NCI-H2081 treated with DMSO at 0.1 percent for 48 hours (cell line): ENCODE measurements around the gene UNC119B.
"Not testable (repeated sequence)": the region's sequence is repeated elsewhere in the genome, so short reads cannot be mapped to it uniquely, and the experiment has no call there.

Experiments
- DNase-seq: peaks from one replicate; lab custom pipeline; 2025; lab: John Stamatoyannopoulos, UW

UNC119B gene

GRCh38 chr12:120719496-120720233, 9.4 kb downstream of the UNC119B start:
- DNase-seq = no peak

- DNase-seq = no peak
These were observed 10.2 kb downstream of the UNC119B start for GRCh38 chr12:120720234-120720986.

- DNase-seq = no peak
These were observed 10.9 kb downstream of the UNC119B start for GRCh38 chr12:120720987-120721801.

DNA sequence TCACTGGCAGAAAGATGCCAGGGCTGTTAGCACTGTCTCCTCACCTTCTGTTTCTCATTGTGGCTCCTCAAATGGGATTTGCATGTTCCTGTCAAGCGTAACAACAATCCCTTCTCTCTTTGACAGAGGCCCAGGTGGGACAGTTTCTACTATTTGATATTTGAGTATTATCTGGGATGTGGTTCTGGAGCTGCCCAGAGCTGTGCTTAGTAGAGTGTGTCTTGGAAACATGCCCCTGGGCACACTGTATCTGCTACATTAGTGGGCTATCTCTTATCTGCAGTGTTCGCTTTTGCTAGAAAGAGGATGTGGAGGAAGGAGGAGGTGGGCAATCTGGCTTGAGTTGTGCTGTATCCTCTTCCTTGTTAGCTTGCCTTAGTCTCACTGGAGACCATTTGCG, 11.6 kb downstream of the UNC119B start:
- DNase-seq = no peak

- DNase-seq = no peak
These were observed 12.5 kb downstream of the UNC119B start for GRCh38 chr12:120722784-120723183.

DNA sequence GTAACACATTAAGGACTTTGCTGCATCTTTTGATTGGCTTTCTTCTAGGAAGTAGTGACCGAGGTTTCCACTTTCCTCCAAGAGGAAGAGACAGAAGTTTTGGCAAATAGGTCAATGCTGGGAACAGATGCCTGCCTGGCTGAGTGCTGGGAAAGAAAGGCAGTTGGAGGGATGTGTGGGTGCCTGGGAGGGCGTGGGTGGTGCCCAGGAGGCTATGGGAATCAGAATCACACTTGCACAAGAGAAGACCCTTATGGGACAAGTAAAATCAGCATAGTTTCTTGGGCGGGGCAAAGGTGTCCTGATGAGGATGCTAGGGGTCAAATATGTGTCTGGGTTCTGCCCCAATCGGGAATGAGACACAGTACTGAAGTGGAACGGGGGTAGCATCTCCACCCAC, 14.5 kb downstream of the UNC119B start:
- no peak for DNase-seq

- DNase-seq = no peak
These were observed 14.9 kb downstream of the UNC119B start for GRCh38 chr12:120725151-120725658.

DNA sequence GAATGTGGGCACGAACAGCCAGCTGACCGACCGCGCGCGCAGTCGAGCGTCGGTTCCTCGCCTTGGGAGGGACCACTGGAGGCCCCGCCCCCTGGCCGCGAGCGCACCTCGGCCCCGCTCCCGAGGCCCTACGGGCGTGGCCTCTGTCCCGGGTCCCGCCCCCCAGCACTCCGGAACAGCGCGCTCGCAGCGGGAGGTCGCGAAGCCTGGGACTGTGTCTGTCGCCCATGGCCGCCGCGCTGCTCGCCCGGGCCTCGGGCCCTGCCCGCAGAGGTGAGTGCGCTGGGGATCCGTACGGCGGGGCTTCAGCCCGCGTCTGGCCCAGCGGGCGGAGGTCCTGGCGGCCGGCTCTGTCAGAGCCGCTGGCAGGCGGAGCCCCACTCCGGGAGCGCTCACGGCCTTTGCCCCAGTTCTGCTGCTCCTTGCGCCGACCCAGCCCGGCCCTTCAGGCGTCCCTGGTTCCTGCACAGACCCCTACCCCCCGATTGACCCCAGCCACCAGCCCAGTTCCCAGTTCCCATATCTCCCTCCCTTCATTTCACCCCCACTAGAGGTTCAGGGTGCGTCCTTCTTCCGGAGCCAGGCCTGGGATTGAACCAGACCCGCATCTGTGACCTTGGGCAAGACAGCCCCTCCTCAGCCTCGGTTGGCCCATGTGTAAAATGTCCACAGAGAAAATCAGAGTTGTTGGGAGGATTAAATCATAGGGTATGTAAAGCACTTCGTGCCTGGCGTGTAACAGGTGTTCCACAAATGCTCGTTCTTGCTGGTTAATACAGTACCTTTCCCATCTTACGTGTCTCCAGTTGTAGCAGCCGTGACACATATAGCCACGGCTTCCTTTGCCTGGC, 15.6 kb downstream of the UNC119B start, which contains the start of gene ACADS:
TSS of gene ACADS (plus strand) at position 168 of the 851 bp plus-strand sequence. CDS start at position 228, 60 bp downstream.
- DNase-seq = peak; percentile 27

GRCh38 chr12:120726510-120726793, 16.2 kb downstream of the UNC119B start:
- DNase-seq = no peak

- DNase-seq = no peak
These were observed 16.7 kb downstream of the UNC119B start for GRCh38 chr12:120726961-120727360.

GRCh38 chr12:120732198-120732597, 21.9 kb downstream of the UNC119B start:
- DNase-seq = not testable (repeated sequence)

GRCh38 chr12:120733574-120733973, 23.3 kb downstream of the UNC119B start:
- no peak for DNase-seq

GRCh38 chr12:120734210-120734609, 24.0 kb downstream of the UNC119B start:
- DNase-seq = no peak

- no peak for DNase-seq
These were observed 24.9 kb downstream of the UNC119B start for GRCh38 chr12:120735181-120735580.

DNA sequence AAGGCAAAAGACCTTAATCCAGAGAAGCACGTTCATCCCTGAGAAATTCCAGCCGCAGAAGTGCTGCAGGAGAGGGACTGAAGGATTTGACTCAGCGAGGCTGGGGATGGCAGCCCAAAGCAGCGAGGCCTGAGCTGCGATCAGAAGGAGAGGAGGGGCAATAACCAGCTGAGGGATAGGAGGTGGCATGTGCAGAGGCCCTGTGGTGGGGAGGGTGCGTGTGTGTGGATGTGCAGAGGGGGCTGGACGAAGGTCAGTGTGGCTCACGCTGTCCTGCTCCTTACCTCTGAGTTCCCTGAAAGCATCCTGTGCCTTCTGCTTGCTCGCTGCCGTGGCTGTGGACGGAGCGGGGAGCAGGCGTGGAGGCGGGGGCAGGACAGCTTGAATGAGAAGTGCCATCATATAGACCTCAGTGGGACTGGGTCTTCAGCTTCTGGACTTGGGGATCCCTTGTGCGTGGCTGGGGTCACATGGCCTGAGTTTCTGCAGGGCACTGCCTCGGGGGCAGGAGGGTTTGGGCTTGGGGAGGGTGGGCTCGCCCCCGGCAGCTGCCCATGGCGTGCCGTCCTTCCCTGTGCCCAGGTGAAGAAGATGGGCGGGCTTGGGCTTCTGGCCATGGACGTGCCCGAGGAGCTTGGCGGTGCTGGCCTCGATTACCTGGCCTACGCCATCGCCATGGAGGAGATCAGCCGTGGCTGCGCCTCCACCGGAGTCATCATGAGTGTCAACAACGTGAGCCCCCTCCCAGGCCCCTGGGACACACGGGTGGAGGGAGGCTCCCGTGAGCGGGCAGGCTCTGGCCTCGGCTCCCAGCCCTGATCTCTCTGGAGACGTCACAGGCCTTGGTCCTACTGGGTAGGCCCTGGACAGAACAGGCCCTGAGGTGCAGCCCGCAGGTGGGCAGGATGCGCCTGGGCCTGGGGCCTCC, 26.4 kb downstream of the UNC119B start:
- DNase-seq = no peak

DNA sequence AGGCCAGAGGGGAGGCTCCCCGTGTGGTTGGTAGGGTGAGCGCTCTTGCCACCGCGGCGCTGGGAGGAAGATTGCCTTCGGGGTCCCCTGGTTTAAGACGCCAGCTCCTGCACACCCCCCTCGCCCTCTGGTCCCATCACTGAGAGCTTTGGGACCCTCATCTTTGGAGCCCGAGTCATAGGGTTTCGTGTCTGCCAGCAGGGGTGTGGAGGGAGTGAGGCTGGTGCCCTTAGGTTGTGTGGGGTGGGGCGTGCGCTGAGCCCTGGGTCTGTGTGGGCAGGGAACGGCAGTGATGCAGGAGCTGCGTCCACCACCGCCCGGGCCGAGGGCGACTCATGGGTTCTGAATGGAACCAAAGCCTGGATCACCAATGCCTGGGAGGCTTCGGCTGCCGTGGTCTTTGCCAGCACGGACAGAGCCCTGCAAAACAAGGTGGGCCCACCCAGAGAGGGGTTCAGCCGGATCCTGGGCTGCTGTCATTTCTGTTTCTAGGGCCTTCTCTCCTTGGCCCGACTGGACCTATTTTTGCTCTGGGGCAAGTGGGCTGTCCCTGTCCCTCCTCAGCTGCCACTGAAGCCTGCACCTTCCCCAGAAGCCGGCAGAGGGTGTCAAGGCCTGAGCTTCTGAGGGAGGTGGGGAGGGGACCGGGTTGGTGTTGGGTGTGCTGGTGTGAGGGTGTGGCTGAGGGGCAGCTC, 27.4 kb downstream of the UNC119B start:
- no peak for DNase-seq

DNA sequence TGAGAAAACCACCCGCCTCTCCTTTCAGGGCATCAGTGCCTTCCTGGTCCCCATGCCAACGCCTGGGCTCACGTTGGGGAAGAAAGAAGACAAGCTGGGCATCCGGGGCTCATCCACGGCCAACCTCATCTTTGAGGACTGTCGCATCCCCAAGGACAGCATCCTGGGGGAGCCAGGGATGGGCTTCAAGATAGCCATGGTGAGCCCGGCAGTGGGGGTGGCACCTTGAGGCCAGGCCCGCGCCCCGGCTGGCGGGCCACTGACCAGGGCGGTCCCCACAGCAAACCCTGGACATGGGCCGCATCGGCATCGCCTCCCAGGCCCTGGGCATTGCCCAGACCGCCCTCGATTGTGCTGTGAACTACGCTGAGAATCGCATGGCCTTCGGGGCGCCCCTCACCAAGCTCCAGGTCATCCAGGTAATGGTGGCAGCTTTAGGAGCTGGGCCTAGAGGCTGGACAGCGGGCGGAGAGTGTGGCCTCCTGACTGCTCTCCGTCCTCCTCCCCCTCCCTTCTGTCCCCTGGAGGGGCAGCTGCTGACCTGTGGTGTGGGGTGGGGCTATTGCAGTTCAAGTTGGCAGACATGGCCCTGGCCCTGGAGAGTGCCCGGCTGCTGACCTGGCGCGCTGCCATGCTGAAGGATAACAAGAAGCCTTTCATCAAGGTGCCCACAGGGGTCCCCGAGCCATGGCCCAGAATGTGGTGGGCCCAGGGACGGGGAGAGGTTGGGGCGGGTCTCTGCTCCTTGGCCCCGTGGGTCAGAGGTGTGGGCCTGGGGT, 28.2 kb downstream of the UNC119B start:
- no peak for DNase-seq

GRCh38 chr12:120739031-120739762, 28.9 kb downstream of the UNC119B start:
- no peak for DNase-seq
